AG04450 (cell line): Measurements from ENCODE around the gene KIAA1614. TPM values are rescaled to one million over a fixed set of nuclear protein-coding genes. Genes with fewer than 3 reads are reported as not detected.

Source experiments
- CTCF ChIA-PET: fragments of 300-600, 350-600 bp; formaldehyde crosslinking; extraction: SDS; loops from one replicate; lab custom pipeline; 2022; ENCODE audit warnings: antibody characterized with exemption, inconsistent platforms; lab: Charles Lee
- POLR2A ChIA-PET: fragments of 350-600 bp; formaldehyde crosslinking; extraction: SDS; loops from one replicate; lab custom pipeline; 2021; ENCODE audit warnings: antibody characterized with exemption, inconsistent platforms; lab: Yijun Ruan, JAX
- DNase-seq: peaks from one replicate; pipeline ENCODE4 v3.0.0-alpha.2; 2011; ENCODE audit warnings: low read depth, low spot score
- H3K27ac ChIP-seq: one replicate; pipeline ENCODE4 v1.5.1; 2012; ENCODE audit warnings: low read depth, low read length, control low read depth
- H3K27me3 ChIP-seq: one replicate; pipeline ENCODE4 v1.6.0; 2012; ENCODE audit warnings: low read length; ENCODE audit not compliant: control insufficient read depth, insufficient read depth
- H3K4me3 ChIP-seq: 2 replicates; pipeline ENCODE4 v1.5.1; 2011; ENCODE audit warnings: mild to moderate bottlenecking, low read depth, low read length, control low read depth
- H3K9me3 ChIP-seq: 2 replicates; pipeline ENCODE4 v1.5.1; 2012; ENCODE audit warnings: low read length; ENCODE audit not compliant: control insufficient read depth, insufficient read depth
- polyA plus RNA-seq: library from polyadenylated mRNA; depleted of rRNA; stranded (reverse); fragments of >200 nt; gene quantifications from 2 replicates; pipeline ENCODE4 v1.2.3, GENCODE V29; 2011
- TF ChIP-seq, protein P1 (sequence below): IDR thresholded peaks from 2 replicates; pipeline ENCODE4 v1.5.1; 2011; ENCODE audit warnings: low read depth, low read length, control low read depth, inconsistent platforms

KIAA1614 gene
- polyA plus RNA-seq, 1 experiment = 4.0 TPM

DNA sequence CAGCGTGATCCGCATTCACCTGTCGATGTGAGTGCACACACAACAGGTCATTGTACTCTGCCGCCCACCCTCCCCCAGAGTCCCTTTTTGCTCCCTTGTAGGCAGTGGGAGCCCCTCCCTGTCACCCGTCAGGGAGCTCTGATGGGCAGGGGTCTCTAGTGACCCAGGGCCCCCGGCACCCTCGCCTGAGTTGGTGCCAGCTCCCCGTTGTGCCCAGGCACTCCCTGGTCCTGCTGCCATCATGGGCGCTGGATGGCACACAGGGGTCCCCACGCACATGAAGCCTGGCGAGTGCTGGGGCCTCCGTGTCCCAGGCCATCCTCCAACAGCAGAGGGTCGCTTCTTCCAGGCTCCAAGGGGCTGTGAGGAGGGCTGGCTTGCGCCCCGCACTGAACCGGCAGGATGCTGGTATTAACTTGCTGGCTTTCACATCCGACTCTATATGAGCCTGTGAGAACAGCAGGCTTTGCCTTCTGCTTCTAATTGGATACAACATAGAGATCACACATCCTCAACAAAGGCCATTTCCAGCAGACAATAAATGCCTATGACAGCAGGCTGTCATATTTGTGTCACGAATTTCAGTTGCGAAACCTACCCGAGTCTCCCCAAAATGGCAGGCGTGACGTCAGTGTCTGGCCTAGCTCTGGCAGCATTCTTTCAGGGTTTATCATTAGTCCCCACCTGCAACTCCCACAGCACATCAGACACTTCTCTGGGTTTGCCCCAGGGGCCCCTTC, 35.4 kb downstream of the KIAA1614 start:
- POLR2A ChIA-PET = no interaction called here

DNA sequence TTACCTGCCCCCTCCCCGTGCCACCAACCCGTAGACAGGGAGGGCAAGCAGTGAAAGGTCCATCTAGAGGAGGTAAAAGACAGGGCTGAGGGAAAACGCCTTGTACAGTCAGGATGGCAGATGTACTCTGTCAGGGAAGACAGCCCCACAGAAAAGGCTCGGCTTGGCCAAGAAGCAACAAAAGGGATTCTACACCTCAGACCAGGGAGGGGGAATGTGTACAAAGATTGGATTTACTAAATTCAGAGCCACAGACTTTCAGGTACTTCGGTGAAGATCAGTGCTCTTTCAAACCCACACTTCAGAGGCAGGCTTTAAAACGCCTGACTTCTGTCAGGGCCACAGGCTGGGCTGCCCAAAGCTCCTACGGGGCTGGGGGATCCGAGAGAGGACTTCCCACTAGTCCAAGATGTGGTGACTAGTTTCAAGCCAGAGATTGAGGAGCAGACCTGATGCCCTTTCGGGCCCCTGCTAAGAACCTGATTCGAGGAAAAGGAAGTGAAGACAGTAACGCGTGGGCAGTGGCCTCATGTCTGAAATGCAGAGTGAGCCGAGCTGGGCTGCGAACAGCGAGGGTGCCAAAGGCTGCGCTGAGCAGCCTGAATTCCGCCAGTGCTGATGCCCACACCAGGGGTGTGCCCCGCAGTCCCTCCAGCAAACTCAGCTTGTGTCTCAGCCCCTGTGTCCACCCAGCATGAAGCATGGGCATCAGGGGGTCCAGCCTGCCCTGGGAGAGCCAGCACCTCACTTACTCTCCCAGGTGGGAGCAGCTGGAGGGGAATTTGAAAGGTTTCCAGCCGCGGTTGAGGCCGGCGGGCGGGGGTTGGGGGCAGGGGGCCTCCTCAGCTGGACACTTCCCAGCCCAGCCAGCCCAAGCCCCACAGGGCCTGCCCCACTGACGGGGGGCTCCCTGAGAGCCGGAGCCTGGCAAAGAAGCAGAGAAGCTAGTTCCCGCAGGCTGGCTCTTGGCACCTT, 36.2 kb downstream of the KIAA1614 start:
- Histone ChIP-seq H3K27ac (no peak overlapping the region), H3K4me3 (no peak overlapping the region), H3K9me3 (peaks cover 34% of the 10 kb centered on the region), H3K27me3 (no peaks in the 10 kb centered on the region)
- ChIA-PET CTCF (no interaction called here), POLR2A (no interaction called here)
- no peak for DNase-seq
- TF ChIP-seq, protein P1, sequence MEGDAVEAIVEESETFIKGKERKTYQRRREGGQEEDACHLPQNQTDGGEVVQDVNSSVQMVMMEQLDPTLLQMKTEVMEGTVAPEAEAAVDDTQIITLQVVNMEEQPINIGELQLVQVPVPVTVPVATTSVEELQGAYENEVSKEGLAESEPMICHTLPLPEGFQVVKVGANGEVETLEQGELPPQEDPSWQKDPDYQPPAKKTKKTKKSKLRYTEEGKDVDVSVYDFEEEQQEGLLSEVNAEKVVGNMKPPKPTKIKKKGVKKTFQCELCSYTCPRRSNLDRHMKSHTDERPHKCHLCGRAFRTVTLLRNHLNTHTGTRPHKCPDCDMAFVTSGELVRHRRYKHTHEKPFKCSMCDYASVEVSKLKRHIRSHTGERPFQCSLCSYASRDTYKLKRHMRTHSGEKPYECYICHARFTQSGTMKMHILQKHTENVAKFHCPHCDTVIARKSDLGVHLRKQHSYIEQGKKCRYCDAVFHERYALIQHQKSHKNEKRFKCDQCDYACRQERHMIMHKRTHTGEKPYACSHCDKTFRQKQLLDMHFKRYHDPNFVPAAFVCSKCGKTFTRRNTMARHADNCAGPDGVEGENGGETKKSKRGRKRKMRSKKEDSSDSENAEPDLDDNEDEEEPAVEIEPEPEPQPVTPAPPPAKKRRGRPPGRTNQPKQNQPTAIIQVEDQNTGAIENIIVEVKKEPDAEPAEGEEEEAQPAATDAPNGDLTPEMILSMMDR = no peak

More for the DNA sequence above, 35.4 kb downstream of the KIAA1614 start:
- CTCF ChIA-PET = no interaction called here
- no peaks in the 10 kb centered on the region for H3K27me3 ChIP-seq
- no peak overlapping the region for H3K4me3 ChIP-seq
- peaks cover 34% of the 10 kb centered on the region for H3K9me3 ChIP-seq
- no peak for DNase-seq
- no peak overlapping the region for H3K27ac ChIP-seq
- TF ChIP-seq, protein P1 = no peak

DNA sequence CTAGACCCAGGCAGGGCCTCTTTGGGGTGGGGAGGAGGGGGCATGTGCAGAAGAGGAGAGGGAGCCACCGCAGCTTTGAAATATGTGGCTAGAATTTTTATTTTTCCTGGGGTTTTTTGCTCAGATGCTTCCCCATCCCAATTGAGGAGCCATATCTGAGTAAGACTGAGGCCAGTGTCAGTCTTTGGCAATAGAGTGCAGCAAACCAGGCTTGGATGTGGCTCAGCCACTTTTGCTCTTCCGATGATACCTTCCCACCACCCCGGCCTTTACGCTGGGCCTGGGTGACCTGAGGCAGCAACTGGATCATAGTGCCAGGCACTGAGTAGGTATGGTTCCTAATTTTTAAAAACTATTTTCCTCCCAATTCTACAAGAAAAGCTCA, 36.9 kb downstream of the KIAA1614 start:
- Histone ChIP-seq H3K27ac (no peak overlapping the region), H3K27me3 (no peaks in the 10 kb centered on the region), H3K4me3 (no peak overlapping the region), H3K9me3 (peaks cover 34% of the 10 kb centered on the region)
- CTCF ChIA-PET = no interaction called here
- DNase-seq = no peak
- TF ChIP-seq, protein P1 = no peak
- POLR2A ChIA-PET = no interaction called here

DNA sequence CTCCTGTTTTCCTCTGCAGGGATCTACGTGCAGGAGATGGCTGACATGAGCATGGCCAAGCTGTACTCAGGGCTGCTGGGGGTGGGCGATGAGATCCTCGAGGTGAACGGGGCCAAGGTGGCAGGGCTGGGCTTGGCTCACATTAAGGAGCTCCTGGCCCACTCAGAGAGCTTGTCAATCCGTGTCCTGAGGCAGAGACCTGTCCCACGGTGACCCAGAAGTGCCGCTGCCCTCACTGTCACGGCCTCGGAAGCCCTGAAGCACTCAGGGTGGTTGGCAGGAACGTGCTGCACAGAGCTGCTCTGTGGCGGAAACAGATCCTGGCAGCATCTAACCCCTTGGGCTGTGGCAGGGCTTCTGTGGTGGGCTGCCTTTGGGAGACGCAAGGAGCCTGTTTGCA, 37.6 kb downstream of the KIAA1614 start:
- Histone ChIP-seq H3K27ac (no peak overlapping the region), H3K9me3 (peaks cover 29% of the 10 kb centered on the region), H3K27me3 (no peaks in the 10 kb centered on the region), H3K4me3 (no peak overlapping the region)
- ChIA-PET CTCF (no interaction called here), POLR2A (no interaction called here)
- TF ChIP-seq, protein P1 = no peak
- DNase-seq = no peak
